Peyer's patch (tissue), 4 donors: ENCODE results near the gene CAPNS1.

Experiments
- CTCF ChIP-seq, 6 experiments: fragments of 450-650 bp in 4 of 6; fragments of 200-600 bp in 2 of 6; sonication (generic) in 1 of 6; IDR thresholded peaks; one replicate each; pipeline ENCODE4 v1.5.1; 2017 to 2019; ENCODE audit warnings: antibody characterized with exemption in 6 of 6, mild to moderate bottlenecking in 3 of 6, moderate library complexity in 1 of 6
- POLR2A ChIP-seq, 2 donors: fragments of 450-650 bp; IDR thresholded peaks; one replicate each; pipeline ENCODE4 v1.5.1; 2017; ENCODE audit warnings: antibody characterized with exemption in 2 of 2, mild to moderate bottlenecking in 2 of 2, moderate library complexity in 2 of 2

- TF ChIP-seq CTCF (IDR thresholded peaks at IDR 0.05), result no peak
- TF ChIP-seq POLR2A (IDR thresholded peaks at IDR 0.05), result no peak
Measured at GRCh38 chr19:36121486-36122124, 18.3 kb upstream of the CAPNS1 start.
